Testis (tissue), 3 donors: ENCODE data around the gene RASA2. TPM values are rescaled to one million over a fixed set of nuclear protein-coding genes. Genes with fewer than 3 reads are reported as not detected.

ENCODE experiments used
- DNase-seq: peaks from one replicate; pipeline ENCODE4 v3.0.0-alpha.2; 2019
- H3K27ac ChIP-seq, 2 donors: fragments of 200-600 bp; sonication (generic); one replicate each; pipeline ENCODE4 v1.5.1; 2019
- H3K27me3 ChIP-seq: fragments of 200-600 bp; sonication (generic); one replicate; pipeline ENCODE4 v1.5.1; 2019
- H3K36me3 ChIP-seq: fragments of 200-600 bp; sonication (generic); one replicate; pipeline ENCODE4 v1.5.1; 2017; ENCODE audit warnings: low read depth; ENCODE audit errors: missing control alignments
- H3K4me1 ChIP-seq: fragments of 200-600 bp; sonication (generic); one replicate; pipeline ENCODE4 v1.5.1; 2019
- H3K4me3 ChIP-seq, 2 donors: fragments of 200-600 bp; sonication (generic); one replicate each; pipeline ENCODE4 v1.5.1; 2017 to 2019
- H3K9me3 ChIP-seq: fragments of 200-600 bp; sonication (generic); one replicate; pipeline ENCODE4 v1.5.1; 2017
- CTCF ChIP-seq, 3 experiments: fragments of 450-650 bp in 2 of 3; fragments of 200-600 bp in 1 of 3; sonication (generic) in 1 of 3; IDR thresholded peaks; one replicate each; pipeline ENCODE4 v1.5.1; 2016 to 2019; ENCODE audit warnings: antibody characterized with exemption in 3 of 3, mild to moderate bottlenecking in 2 of 3, moderate library complexity in 1 of 3
- POLR2A ChIP-seq: fragments of 450-650 bp; IDR thresholded peaks from one replicate; pipeline ENCODE4 v1.6.1; 2017; ENCODE audit warnings: antibody characterized with exemption, mild to moderate bottlenecking, moderate library complexity
- WGBS, 2 donors: methylation state at CpG; one replicate each; pipeline ENCODE4 v1.1.5; 2018; 5-methylcytosine and 5-hydroxymethylcytosine counted together
- intact Hi-C: fragments of 100-400 bp; cut with DNase I; formaldehyde crosslinking; loops from one replicate; pipeline ENCODE4 v1.15.1; 2023; ENCODE audit warnings: low total_unique reads
- polyA plus RNA-seq: library from polyadenylated mRNA; stranded (reverse); fragments of 350-450 nt; fragmentation: Illumina TruSeq; extraction: RNeasy Lipid Tissue Mini Kit (QIAGEN cat#74804); gene quantifications from one replicate; pipeline ENCODE4 v1.2.3, GENCODE V29; 2014; ENCODE audit warnings: low read depth, low replicate concordance; ENCODE audit not compliant: insufficient read depth
- total RNA-seq, 2 donors: library from RNA; depleted of rRNA; stranded (reverse); fragments of >200 nt; gene quantifications; one replicate each; pipeline ENCODE4 v1.2.3, GENCODE V29; 2016

RASA2 gene
- total and polyA plus RNA-seq, 3 donors from 2014 or later, result 16.2 to 18.3 (median 18.2) TPM

GRCh38 chr3:141546586-141546985 is 59.8 kb downstream of the RASA2 start:
- intact Hi-C loops, result no loop called here
- Histone ChIP-seq H3K36me3 (no peaks in the 10 kb centered on the region), H3K4me1 (no peaks in the 10 kb centered on the region), H3K9me3 (no peaks in the 10 kb centered on the region), H3K27me3 (no peaks in the 10 kb centered on the region), H3K4me3 (no peak overlapping the region), H3K27ac (no peak overlapping the region)
- no peak for TF ChIP-seq CTCF (IDR thresholded peaks at IDR 0.05)
- TF ChIP-seq POLR2A, result no peak
- 94 to 98% methylated on average over 3 of the region's 3 CpGs for WGBS, 2 donors
- no peak for DNase-seq

- intact Hi-C loops, result no loop called here
- Histone ChIP-seq H3K4me1 (peaks cover under 1% of the 10 kb centered on the region), H3K27ac (no peak overlapping the region), H3K4me3 (no peak overlapping the region), H3K27me3 (no peaks in the 10 kb centered on the region), H3K9me3 (no peaks in the 10 kb centered on the region), H3K36me3 (no peaks in the 10 kb centered on the region)
- WGBS, 2 donors, result 97 to 98% methylated on average over 2 of the region's 2 CpGs
- no peak for TF ChIP-seq CTCF (IDR thresholded peaks at IDR 0.05)
- no peak for TF ChIP-seq POLR2A
- no peak for DNase-seq
Observed at GRCh38 chr3:141547791-141548190, 61.0 kb downstream of the RASA2 start.

GRCh38 chr3:141550926-141551665 is 64.3 kb downstream of the RASA2 start:
- 86 to 91% methylated on average over 2 of the region's 2 CpGs for WGBS, 2 donors

GRCh38 chr3:141552440-141552991 is 65.7 kb downstream of the RASA2 start:
- H3K4me1 ChIP-seq, result peaks cover 16% of the 10 kb centered on the region
- H3K36me3 ChIP-seq, result no peaks in the 10 kb centered on the region
- H3K27ac ChIP-seq, result no peak overlapping the region
- TF ChIP-seq POLR2A, result no peak
- TF ChIP-seq CTCF (IDR thresholded peaks at IDR 0.05), result no peak
- no peaks in the 10 kb centered on the region for H3K9me3 ChIP-seq
- no peak overlapping the region for H3K4me3 ChIP-seq
- no peak for DNase-seq
- H3K27me3 ChIP-seq, result no peaks in the 10 kb centered on the region
- 45 to 53% methylated on average over 2 of the region's 2 CpGs for WGBS, 2 donors
- intact Hi-C loops, result no loop called here

More at GRCh38 chr3:141550926-141551665, 64.3 kb downstream of the RASA2 start:
- Histone ChIP-seq H3K4me3 (no peak overlapping the region), H3K9me3 (no peaks in the 10 kb centered on the region), H3K27me3 (no peaks in the 10 kb centered on the region), H3K4me1 (peaks cover 6% of the 10 kb centered on the region), H3K27ac (no peak overlapping the region), H3K36me3 (no peaks in the 10 kb centered on the region)
- TF ChIP-seq POLR2A, result no peak
- no peak for TF ChIP-seq CTCF (IDR thresholded peaks at IDR 0.05)
- intact Hi-C loops, result no loop called here
- DNase-seq, result no peak

- intact Hi-C loops, result no loop called here
- Histone ChIP-seq H3K9me3 (no peaks in the 10 kb centered on the region), H3K4me1 (peaks cover 16% of the 10 kb centered on the region), H3K27me3 (no peaks in the 10 kb centered on the region), H3K36me3 (no peaks in the 10 kb centered on the region), H3K27ac (no peak overlapping the region), H3K4me3 (no peak overlapping the region)
- TF ChIP-seq CTCF (IDR thresholded peaks at IDR 0.05) (no peak), POLR2A (no peak)
- no peak for DNase-seq
- 35 to 41% methylated on average over 1 of the region's 1 CpG for WGBS, 2 donors
Observed at GRCh38 chr3:141553055-141553454, 66.2 kb downstream of the RASA2 start.
